Esophagus squamous epithelium (tissue), 4 donors: ENCODE results near the gene LEFTY1.

Experiments used
- POLR2A ChIP-seq, 4 donors: fragments of 450-650 bp; IDR thresholded peaks; one replicate each; pipeline ENCODE4 v1.6.1; 2017; ENCODE audit warnings: antibody characterized with exemption in 4 of 4, mild to moderate bottlenecking in 4 of 4, moderate library complexity in 3 of 4
- TF ChIP-seq, protein P1 (sequence below), 6 experiments: fragments of 450-650 bp in 4 of 6; fragments of 200-600 bp in 2 of 6; sonication (generic) in 2 of 6; IDR thresholded peaks; one replicate each; pipeline ENCODE4 v1.5.1; 2016 to 2019; ENCODE audit warnings: antibody characterized with exemption in 6 of 6, mild to moderate bottlenecking in 4 of 6, moderate library complexity in 4 of 6

- TF ChIP-seq, protein P1, sequence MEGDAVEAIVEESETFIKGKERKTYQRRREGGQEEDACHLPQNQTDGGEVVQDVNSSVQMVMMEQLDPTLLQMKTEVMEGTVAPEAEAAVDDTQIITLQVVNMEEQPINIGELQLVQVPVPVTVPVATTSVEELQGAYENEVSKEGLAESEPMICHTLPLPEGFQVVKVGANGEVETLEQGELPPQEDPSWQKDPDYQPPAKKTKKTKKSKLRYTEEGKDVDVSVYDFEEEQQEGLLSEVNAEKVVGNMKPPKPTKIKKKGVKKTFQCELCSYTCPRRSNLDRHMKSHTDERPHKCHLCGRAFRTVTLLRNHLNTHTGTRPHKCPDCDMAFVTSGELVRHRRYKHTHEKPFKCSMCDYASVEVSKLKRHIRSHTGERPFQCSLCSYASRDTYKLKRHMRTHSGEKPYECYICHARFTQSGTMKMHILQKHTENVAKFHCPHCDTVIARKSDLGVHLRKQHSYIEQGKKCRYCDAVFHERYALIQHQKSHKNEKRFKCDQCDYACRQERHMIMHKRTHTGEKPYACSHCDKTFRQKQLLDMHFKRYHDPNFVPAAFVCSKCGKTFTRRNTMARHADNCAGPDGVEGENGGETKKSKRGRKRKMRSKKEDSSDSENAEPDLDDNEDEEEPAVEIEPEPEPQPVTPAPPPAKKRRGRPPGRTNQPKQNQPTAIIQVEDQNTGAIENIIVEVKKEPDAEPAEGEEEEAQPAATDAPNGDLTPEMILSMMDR (IDR thresholded peaks at IDR 0.05): no peak
- TF ChIP-seq POLR2A (IDR thresholded peaks at IDR 0.05): no peak
These were observed 22.0 kb downstream of the LEFTY1 start for GRCh38 chr1:225866981-225867380.
